22Rv1 (cell line): ENCODE results near the gene TRPV3.

Experiments used
- H3K27ac ChIP-seq: fragments of 450-650 bp; 2 replicates; pipeline ENCODE4 v1.5.1; 2017
- ZFX ChIP-seq: fragments of 450-650 bp; IDR thresholded peaks from 2 replicates; pipeline ENCODE4 v1.6.1; 2017; ENCODE audit warnings: antibody characterized with exemption, borderline replicate concordance
- TF ChIP-seq, protein P1 (sequence below): fragments of 450-650 bp; IDR thresholded peaks from 2 replicates; pipeline ENCODE4 v1.5.1; 2017; ENCODE audit warnings: mild to moderate bottlenecking

Gene TRPV3

DNA sequence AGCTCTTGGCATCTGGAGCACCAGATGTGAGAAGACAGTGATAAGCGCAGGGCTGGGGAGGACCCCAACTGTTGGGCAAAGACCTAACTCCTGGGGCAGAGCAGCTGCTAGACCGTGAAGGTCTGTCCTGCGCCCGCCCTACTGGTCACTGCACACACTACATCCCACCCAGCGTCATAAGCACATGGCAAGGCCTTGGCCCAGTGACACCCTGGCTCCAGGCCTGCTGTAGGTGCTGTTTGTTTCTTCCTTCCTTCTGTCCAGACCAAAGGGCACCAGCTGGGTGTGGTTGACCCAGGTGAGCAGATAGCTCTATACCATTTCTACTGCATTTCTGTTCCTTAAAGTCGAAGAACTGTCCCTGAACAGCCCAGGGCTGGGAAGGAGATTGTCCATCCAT, 6.4 kb downstream of the TRPV3 start:
- TF ChIP-seq ZFX = no peak
- TF ChIP-seq, protein P1, sequence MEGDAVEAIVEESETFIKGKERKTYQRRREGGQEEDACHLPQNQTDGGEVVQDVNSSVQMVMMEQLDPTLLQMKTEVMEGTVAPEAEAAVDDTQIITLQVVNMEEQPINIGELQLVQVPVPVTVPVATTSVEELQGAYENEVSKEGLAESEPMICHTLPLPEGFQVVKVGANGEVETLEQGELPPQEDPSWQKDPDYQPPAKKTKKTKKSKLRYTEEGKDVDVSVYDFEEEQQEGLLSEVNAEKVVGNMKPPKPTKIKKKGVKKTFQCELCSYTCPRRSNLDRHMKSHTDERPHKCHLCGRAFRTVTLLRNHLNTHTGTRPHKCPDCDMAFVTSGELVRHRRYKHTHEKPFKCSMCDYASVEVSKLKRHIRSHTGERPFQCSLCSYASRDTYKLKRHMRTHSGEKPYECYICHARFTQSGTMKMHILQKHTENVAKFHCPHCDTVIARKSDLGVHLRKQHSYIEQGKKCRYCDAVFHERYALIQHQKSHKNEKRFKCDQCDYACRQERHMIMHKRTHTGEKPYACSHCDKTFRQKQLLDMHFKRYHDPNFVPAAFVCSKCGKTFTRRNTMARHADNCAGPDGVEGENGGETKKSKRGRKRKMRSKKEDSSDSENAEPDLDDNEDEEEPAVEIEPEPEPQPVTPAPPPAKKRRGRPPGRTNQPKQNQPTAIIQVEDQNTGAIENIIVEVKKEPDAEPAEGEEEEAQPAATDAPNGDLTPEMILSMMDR = no peak
- H3K27ac ChIP-seq = no peak overlapping the region

- TF ChIP-seq ZFX = no peak
- TF ChIP-seq, protein P1 = no peak
- H3K27ac ChIP-seq = no peak overlapping the region
Observed at GRCh38 chr17:3549610-3550162, 7.9 kb downstream of the TRPV3 start.

- TF ChIP-seq, protein P1 = no peak
- TF ChIP-seq ZFX = no peak
- no peak overlapping the region for H3K27ac ChIP-seq
Observed at GRCh38 chr17:3547628-3548027, 10.0 kb downstream of the TRPV3 start.

DNA sequence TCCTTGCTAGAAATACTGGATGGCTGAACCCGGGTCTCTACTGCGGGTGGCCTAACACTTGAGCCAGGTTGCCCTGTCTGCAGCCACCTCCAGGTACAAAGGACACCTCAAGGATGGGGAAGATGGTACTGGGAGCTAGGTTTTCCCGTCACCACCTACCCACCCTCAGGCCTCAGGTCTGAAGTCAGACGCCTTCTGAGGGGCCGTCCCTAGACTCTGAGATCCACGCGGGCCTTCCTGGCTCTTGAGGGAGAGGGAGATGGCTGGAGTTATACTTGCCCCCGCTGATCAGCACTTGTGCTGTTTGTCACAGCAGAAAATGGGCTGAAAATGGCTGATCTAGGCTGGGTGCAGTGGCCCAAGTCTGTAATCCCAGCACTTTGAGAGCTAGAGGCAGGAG, 10.6 kb downstream of the TRPV3 start:
- no peak overlapping the region for H3K27ac ChIP-seq

DNA sequence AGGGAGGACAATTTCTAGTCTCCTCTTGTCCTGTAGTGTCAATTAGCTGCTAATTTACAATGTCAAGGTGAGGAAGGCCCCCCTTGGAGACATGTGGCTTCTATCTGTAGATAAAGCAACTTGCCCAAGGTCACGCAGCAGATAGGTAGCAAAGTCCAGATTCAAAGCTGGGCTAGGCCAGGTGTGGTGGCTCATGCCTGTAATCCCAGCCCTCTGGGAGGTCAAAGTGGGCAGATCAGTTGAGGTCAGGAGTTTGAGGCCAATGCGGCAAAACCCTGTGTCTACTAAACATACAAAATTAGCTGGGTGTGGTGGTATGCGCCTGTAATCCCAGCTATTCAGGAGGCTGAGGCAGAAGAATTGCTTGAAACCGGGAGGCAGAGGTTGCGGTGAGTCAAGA, 11.1 kb downstream of the TRPV3 start:
- TF ChIP-seq, protein P1 = no peak
- TF ChIP-seq ZFX = no peak
- H3K27ac ChIP-seq = no peak overlapping the region

More for the DNA sequence above, 10.6 kb downstream of the TRPV3 start:
- TF ChIP-seq, protein P1 = no peak
- no peak for TF ChIP-seq ZFX

DNA sequence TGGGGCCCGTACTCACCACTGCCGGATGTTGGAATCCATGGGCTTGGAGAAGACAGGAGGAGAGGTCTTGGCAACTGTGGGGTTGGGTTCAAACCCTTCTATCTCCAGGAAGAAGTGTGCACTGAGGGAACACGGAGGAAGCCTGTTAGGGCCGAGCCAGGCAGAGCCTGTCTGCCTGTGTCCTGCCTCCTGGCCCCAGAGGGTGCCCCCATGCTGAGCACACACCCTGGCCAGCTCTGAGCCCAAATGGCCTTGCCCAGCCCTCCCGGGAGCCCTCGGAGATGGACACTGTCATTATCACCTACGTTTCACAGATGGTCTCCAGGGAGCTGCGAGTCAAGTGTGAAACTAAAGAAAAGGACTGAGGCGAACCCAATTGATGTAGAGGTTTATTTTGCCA, 12.5 kb downstream of the TRPV3 start:
- TF ChIP-seq, protein P1 = no peak
- no peak for TF ChIP-seq ZFX
- H3K27ac ChIP-seq = no peak overlapping the region

GRCh38 chr17:3544365-3544764, 13.2 kb downstream of the TRPV3 start:
- no peak overlapping the region for H3K27ac ChIP-seq
- TF ChIP-seq ZFX = no peak
- TF ChIP-seq, protein P1 = no peak
